GM23248 (cell line): ENCODE measurements around the gene NUBP2. TPM values are rescaled to one million over a fixed set of nuclear protein-coding genes. Genes with fewer than 3 reads are reported as not detected.
"Not testable (repeated sequence)": the region's sequence is repeated elsewhere in the genome, so short reads cannot be mapped to it uniquely, and the experiment has no call there.

Experiments used
- DNase-seq: peaks from one replicate; pipeline ENCODE4 v3.0.0-alpha.2; 2015
- H2AFZ ChIP-seq: fragments of 200-600 bp; sonication (generic); 2 replicates; pipeline ENCODE4 v1.6.1; 2016; ENCODE audit warnings: antibody characterized with exemption
- H3F3A ChIP-seq: fragments of 200-600 bp; sonication (generic); 2 replicates; pipeline ENCODE4 v1.6.1; 2016; ENCODE audit warnings: mild to moderate bottlenecking, antibody characterized with exemption, mixed run types; ENCODE audit not compliant: insufficient read depth
- H3K27ac ChIP-seq: fragments of 200-600 bp; sonication (generic); 2 replicates; pipeline ENCODE4 v1.5.1; 2016; ENCODE audit warnings: mild to moderate bottlenecking
- H3K27me3 ChIP-seq: fragments of 200-600 bp; sonication (generic); replicated peaks from 2 replicates; pipeline ENCODE4 v1.6.1; 2016; ENCODE audit warnings: mild to moderate bottlenecking; ENCODE audit not compliant: insufficient read depth
- H3K36me3 ChIP-seq: fragments of 200-600 bp; sonication (generic); 2 replicates; pipeline ENCODE4 v1.6.1; 2016; ENCODE audit warnings: low read depth, mild to moderate bottlenecking
- H3K4me1 ChIP-seq: fragments of 200-600 bp; sonication (generic); 2 replicates; pipeline ENCODE4 v1.6.1; 2016; ENCODE audit warnings: mild to moderate bottlenecking; ENCODE audit not compliant: insufficient read depth
- H3K4me2 ChIP-seq: fragments of 200-600 bp; sonication (generic); one replicate; pipeline ENCODE4 v1.6.1; 2016; ENCODE audit warnings: mild to moderate bottlenecking; ENCODE audit not compliant: unreplicated experiment
- H3K4me3 ChIP-seq: fragments of 200-600 bp; sonication (generic); 2 replicates; pipeline ENCODE4 v1.5.1; 2016; ENCODE audit warnings: mild to moderate bottlenecking
- H3K79me2 ChIP-seq: fragments of 200-600 bp; sonication (generic); 2 replicates; pipeline ENCODE4 v1.6.1; 2016; ENCODE audit warnings: mild to moderate bottlenecking; ENCODE audit not compliant: insufficient read depth
- H3K9ac ChIP-seq: fragments of 200-600 bp; sonication (generic); 2 replicates; pipeline ENCODE4 v1.6.1; 2016; ENCODE audit warnings: mild to moderate bottlenecking
- H3K9me2 ChIP-seq: fragments of 200-600 bp; sonication (generic); 2 replicates; pipeline ENCODE4 v1.6.1; 2016; ENCODE audit warnings: mixed run types, mild to moderate bottlenecking, moderate library complexity; ENCODE audit not compliant: insufficient read depth
- H3K9me3 ChIP-seq: fragments of 200-600 bp; sonication (generic); one replicate; pipeline ENCODE4 v1.6.1; 2017; ENCODE audit warnings: low read depth
- H4K20me1 ChIP-seq: fragments of 200-600 bp; sonication (generic); 2 replicates; pipeline ENCODE4 v1.6.0; 2016; ENCODE audit not compliant: insufficient read depth
- EZH2 ChIP-seq: fragments of 200-600 bp; sonication (generic); IDR thresholded peaks from 2 replicates; pipeline ENCODE4 v1.6.1; 2018; ENCODE audit warnings: antibody characterized with exemption, mild to moderate bottlenecking; ENCODE audit not compliant: insufficient read depth, poor library complexity, severe bottlenecking
- EZH2phosphoT487 ChIP-seq: fragments of 200-600 bp; sonication (generic); IDR thresholded peaks from 2 replicates; pipeline ENCODE4 v1.6.1; 2018; ENCODE audit warnings: antibody characterized with exemption, moderate library complexity, mild to moderate bottlenecking, low read depth; ENCODE audit not compliant: insufficient read depth
- WGBS, 2 experiments: methylation state at CpG; one replicate each; pipeline ENCODE4 v1.1.6; 2015 to 2017; ENCODE audit warnings: low lambda C conversion rate in 2 of 2, low coverage in 1 of 2; ENCODE audit errors: missing lambda C conversion rate in 2 of 2; 5-methylcytosine and 5-hydroxymethylcytosine counted together
- in situ Hi-C: fragments of 300-500 bp; cut with MboI; formaldehyde crosslinking; loops from 2 replicates; pipeline ENCODE4 v1.15.0; 2020
- polyA plus RNA-seq: library from polyadenylated mRNA; unstranded; fragments of >200 nt; fragmentation: Nextera tagmentation; extraction: Ambion mirVana; gene quantifications from 2 replicates; pipeline ENCODE4 v1.2.1, GENCODE V29; 2016
- total RNA-seq: library from RNA; depleted of rRNA; stranded (reverse); fragments of >200 nt; shearing (Covaris generic); gene quantifications from 2 replicates; pipeline ENCODE4 v1.2.3, GENCODE V29; 2014

Gene NUBP2
- total and polyA plus RNA-seq, 2 experiments from 2014 or later: 66.4 to 88.9 TPM

DNA sequence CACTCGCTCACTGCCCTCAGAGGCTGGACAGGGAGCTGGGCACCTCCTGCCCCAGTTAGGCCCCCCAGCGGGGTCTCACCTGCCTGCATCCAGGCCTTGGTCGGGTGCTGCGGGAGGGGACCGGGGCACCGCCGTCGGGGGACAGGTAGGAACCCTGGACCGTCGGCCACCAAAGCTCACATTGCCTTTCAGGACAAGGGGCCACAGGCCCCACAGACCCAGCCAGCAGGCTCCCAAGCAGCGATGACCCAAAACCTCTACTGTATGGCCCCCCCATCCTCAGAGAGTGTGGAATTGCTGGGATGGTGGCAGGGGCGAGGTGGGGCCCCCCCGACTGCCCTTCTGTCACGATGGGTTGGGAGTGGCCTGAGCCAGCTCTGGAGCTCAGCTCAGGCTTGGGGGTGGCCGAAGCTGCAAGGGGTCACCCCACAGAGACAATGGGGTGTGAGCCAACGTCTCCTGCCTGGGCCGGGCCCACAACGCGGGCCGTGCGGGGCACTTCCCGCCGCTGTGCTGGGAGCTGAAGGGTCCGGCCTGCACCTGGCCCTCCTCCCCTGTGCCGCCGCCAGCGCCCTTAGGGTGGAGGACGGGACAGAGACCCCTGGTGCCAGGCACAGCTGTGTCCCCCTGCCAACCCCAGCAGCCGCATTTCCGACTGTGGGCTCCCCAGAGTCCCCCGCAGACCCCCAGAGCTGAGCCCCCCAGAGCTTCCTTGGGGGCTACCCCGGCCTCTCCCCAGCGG is 10.2 kb downstream of the NUBP2 start:
- H3K9me2 ChIP-seq: no peaks in the 10 kb centered on the region
- H3K36me3 ChIP-seq: no peaks in the 10 kb centered on the region; the same call in 1 of the 2 replicates
- H3K27me3 ChIP-seq: no peaks in the 10 kb centered on the region
- H3K9me3 ChIP-seq: no peaks in the 10 kb centered on the region
- no peaks in the 10 kb centered on the region for H3K4me1 ChIP-seq
- in situ Hi-C loops: no loop called here
- 85% methylated on average over 12 to 33 of the region's 33 CpGs for WGBS, 2 experiments
- no peak overlapping the region for H3K4me3 ChIP-seq
- no peak overlapping the region for H3K4me2 ChIP-seq
- no peaks in the 10 kb centered on the region for H4K20me1 ChIP-seq
- H3F3A ChIP-seq: no peaks in the 10 kb centered on the region
- H2AFZ ChIP-seq: no peak overlapping the region
- H3K27ac ChIP-seq: no peak overlapping the region
- DNase-seq: no peak
- H3K9ac ChIP-seq: no peak overlapping the region
- TF ChIP-seq EZH2 (no peak), EZH2phosphoT487 (no peak)
- H3K79me2 ChIP-seq: no peaks in the 10 kb centered on the region

DNA sequence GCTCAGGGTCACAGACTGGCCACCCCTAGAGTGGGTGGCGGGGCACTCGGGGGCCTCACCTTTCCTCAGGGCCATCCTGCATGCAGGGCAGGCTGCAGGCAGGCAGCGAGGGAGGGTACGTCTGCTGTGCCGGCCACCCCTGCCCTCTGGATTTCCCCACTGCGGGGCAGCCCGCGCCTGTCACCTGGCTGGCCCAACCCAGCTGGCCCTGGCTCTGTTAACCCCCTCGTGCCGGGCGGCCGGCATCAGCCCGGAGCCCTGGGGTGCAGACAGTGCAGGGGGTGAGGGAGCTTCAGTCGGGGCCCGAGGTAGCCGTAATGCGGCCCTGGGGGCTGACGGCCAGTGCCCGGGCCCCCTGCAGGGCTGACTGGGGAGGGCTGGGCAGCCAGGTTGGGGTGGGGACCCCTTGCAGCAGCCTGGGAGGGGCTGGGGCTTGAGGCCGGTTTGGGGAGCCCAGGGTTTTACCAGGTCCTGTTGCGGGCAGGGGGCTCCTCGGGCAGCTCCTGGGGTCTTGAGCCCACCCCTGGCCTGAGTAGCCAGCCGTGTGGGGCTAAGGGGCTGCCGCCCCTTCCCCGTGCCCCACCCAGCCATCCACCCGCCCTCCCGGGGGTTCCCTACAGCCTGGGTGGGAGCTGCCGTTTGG is 10.9 kb downstream of the NUBP2 start, which contains the start of gene IGFALS:
Gene IGFALS (minus strand): TSS at position 128 of the 643 bp plus-strand sequence. CDS start 53 bp downstream, at position 75.
- H3K27me3 ChIP-seq: no peaks in the 10 kb centered on the region
- no peaks in the 10 kb centered on the region for H3K9me2 ChIP-seq
- H3K9ac ChIP-seq: no peak within 1 kb of the TSS
- H3K4me3 ChIP-seq: no peak within 1 kb of the TSS
- no peaks in the 10 kb centered on the region for H4K20me1 ChIP-seq
- no peaks in the 10 kb centered on the region; the same call in 1 of the 2 replicates for H3K36me3 ChIP-seq
- no peak within 1 kb of the TSS for H3K4me2 ChIP-seq
- H3K4me1 ChIP-seq: no peaks in the 10 kb centered on the region
- no peak within 1 kb of the TSS for H2AFZ ChIP-seq
- no peaks in the 10 kb centered on the region for H3K9me3 ChIP-seq
- no peaks in the 10 kb centered on the region for H3K79me2 ChIP-seq
- WGBS, 2 experiments: 42 to 53% methylated on average over 18 to 21 of the region's 28 CpGs
- no peaks in the 10 kb centered on the region for H3F3A ChIP-seq
- in situ Hi-C loops: no loop called here
- H3K27ac ChIP-seq: no peak within 1 kb of the TSS
- DNase-seq: no peak
- TF ChIP-seq EZH2phosphoT487: no peak
- no peak for TF ChIP-seq EZH2

DNA sequence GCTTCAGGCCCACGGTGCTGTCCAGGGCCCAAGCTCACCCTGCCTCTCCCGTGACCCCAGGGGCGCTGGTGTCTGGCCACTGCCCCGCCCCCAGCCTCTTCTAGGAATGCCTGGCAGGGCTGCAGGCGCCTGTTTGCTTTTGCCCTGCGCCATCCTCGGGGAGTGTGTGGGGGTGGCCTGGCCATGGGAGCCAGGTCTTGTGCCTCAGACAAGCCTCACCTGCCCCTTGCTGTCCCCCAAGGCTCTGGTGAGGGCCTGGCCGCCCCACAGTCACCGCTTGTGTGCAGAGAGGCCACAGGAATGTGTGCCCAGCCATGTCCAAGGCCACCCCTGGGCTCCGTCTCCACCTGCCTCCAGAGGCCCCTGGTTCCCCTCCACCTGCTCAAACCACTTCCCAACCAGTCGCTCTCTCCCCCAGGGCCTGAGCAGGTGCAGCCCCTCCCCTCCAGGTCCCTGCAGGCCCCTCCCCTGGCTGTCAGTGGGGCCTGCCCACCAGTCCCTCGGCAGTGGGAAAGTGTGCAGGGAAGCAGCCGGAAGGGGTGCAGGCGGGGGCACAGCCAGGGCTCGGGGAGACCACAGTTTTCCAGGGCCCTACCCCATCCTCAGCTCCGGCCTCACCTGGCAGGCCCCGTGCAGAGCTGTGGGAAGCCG is 11.6 kb downstream of the NUBP2 start:
- Histone ChIP-seq H2AFZ (no peak overlapping the region), H3K27ac (no peak overlapping the region), H3K9me2 (no peaks in the 10 kb centered on the region), H3F3A (no peaks in the 10 kb centered on the region), H3K4me2 (no peak overlapping the region), H3K9ac (no peak overlapping the region), H3K79me2 (no peaks in the 10 kb centered on the region), H3K4me3 (no peak overlapping the region), H3K36me3 (no peaks in the 10 kb centered on the region; the same call in 1 of the 2 replicates), H3K4me1 (no peaks in the 10 kb centered on the region), H4K20me1 (no peaks in the 10 kb centered on the region), H3K9me3 (no peaks in the 10 kb centered on the region), H3K27me3 (no peaks in the 10 kb centered on the region)
- no peak for DNase-seq
- 63 to 64% methylated on average over 17 to 18 of the region's 18 CpGs for WGBS, 2 experiments
- in situ Hi-C loops: no loop called here
- TF ChIP-seq EZH2phosphoT487 (no peak), EZH2 (no peak)

DNA sequence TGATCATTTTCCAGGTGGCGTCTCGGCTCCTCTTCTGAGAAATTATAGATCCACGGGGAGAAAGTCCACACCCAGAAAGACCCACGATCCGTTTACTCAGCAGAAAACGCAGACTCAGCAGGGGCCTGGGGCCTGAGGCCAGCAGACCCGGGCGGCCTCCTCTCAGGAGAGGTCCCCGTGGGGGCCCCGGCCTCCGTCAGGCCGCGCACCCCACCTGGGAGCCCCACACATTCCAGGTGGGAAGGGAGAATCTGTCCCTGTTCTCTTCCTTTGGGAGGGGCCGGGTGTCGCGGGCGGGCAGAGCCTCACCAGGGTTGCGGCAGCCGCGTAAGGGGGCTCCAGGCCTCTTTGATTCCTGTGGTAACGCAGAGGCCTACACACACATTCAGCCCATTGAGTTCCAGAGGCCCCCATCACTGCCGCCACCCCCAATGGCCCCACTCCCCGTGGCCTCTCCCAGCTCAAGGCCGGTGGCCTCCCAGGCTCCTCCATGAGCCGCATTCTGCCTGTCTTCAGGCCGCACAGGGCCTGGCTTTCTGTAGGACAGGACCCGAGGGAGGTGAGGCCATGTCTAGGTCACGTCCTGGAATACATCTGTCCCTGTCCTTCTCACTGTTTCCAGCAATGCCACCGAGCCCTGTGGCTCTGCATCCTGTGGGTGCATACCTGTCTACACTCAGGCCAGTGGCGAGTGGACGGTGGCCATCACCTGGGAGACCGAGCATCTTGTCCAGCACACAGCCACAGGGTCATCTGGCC is 12.3 kb downstream of the NUBP2 start:
- H3K9ac ChIP-seq: no peak overlapping the region
- H2AFZ ChIP-seq: no peak overlapping the region
- H3K9me3 ChIP-seq: no peaks in the 10 kb centered on the region
- H3K4me3 ChIP-seq: no peak overlapping the region
- TF ChIP-seq EZH2 (no peak), EZH2phosphoT487 (no peak)
- no peaks in the 10 kb centered on the region for H3K27me3 ChIP-seq
- no peaks in the 10 kb centered on the region for H3K36me3 ChIP-seq
- H3K27ac ChIP-seq: no peak overlapping the region
- H3K9me2 ChIP-seq: no peaks in the 10 kb centered on the region
- no peak for DNase-seq
- H3F3A ChIP-seq: no peaks in the 10 kb centered on the region
- no peak overlapping the region for H3K4me2 ChIP-seq
- H3K4me1 ChIP-seq: no peaks in the 10 kb centered on the region
- H4K20me1 ChIP-seq: no peaks in the 10 kb centered on the region
- in situ Hi-C loops: no loop called here
- 75 to 79% methylated on average over 27 to 32 of the region's 32 CpGs for WGBS, 2 experiments
- H3K79me2 ChIP-seq: no peaks in the 10 kb centered on the region

DNA sequence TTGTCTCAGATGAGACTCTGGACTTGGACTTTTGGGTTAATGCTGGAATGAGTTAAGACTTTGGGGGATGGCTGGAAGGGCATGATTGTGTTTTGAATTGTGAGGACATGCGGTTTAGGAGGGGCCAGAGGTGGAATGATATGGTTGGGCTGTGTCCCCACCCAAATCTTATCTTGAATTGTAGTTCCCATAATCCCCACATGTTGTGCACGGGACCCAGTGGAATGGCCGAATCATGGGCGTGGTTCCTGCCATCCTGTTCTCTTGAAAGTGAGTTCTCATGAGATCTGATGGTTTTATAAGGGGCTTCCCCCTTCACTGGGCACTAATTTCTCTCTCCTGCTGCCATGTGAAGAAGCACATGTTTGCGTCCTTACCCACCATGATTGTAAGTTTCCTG is 16.5 kb downstream of the NUBP2 start:
- H3K27me3 ChIP-seq, H2AFZ ChIP-seq, H3K9ac ChIP-seq, H3K36me3 ChIP-seq, H3K9me2 ChIP-seq, H3K79me2 ChIP-seq, DNase-seq, H3K4me2 ChIP-seq, H3K9me3 ChIP-seq, in situ Hi-C loops, H3K4me3 ChIP-seq, H3K4me1 ChIP-seq, H3F3A ChIP-seq, H3K27ac ChIP-seq, H4K20me1 ChIP-seq: not testable (repeated sequence)
- WGBS, 2 experiments: 74 to 77% methylated on average over 5 of the region's 5 CpGs
